Gastrocnemius medialis (tissue), 4 donors: ENCODE results near the gene USP17L11.
"Not testable (repeated sequence)": the region's sequence is repeated elsewhere in the genome, so short reads cannot be mapped to it uniquely, and the experiment has no call there.

ENCODE experiments used
- CTCF ChIP-seq, 5 experiments: fragments of 450-650 bp in 3 of 5; fragments of 200-600 bp in 2 of 5; sonication (generic) in 2 of 5; IDR thresholded peaks in 4 of 5; conservative IDR thresholded peaks in 1 of 5; 1 replicate in 4 of 5; 2 replicates in 1 of 5; pipeline ENCODE4 v1.5.1; 2016 to 2019; ENCODE audit warnings: antibody characterized with exemption in 5 of 5, mild to moderate bottlenecking in 3 of 5, moderate library complexity in 3 of 5
- POLR2A ChIP-seq, 2 donors: fragments of 450-650 bp; IDR thresholded peaks; one replicate each; pipeline ENCODE4 v1.6.1; 2017; ENCODE audit warnings: antibody characterized with exemption in 2 of 2, mild to moderate bottlenecking in 2 of 2, moderate library complexity in 2 of 2

GRCh38 chr4:9169791-9170459, 45.3 kb upstream of the USP17L11 start, which contains the start of gene FAM90A26:
- TF ChIP-seq CTCF (IDR thresholded peaks at IDR 0.05 in 4 of 5, conservative IDR thresholded peaks at IDR 0.05 in 1 of 5); POLR2A (IDR thresholded peaks at IDR 0.05): not testable (repeated sequence)
